IPS-15b (cell line): ENCODE data around the gene SLC39A9.
"Not testable (repeated sequence)": the region's sequence is repeated elsewhere in the genome, so short reads cannot be mapped to it uniquely, and the experiment has no call there.

ENCODE experiments used
- H3K27me3 ChIP-seq: one replicate; pipeline ENCODE4 v1.6.1; 2013; ENCODE audit warnings: low read length; ENCODE audit not compliant: control insufficient read depth, insufficient read depth
- H3K36me3 ChIP-seq: one replicate; pipeline ENCODE4 v1.6.1; 2013; ENCODE audit warnings: low read length; ENCODE audit not compliant: control insufficient read depth, insufficient read depth
- H3K4me1 ChIP-seq: one replicate; pipeline ENCODE4 v1.6.1; 2013; ENCODE audit warnings: mild to moderate bottlenecking, low read length; ENCODE audit not compliant: control insufficient read depth, insufficient read depth
- H3K4me3 ChIP-seq: one replicate; pipeline ENCODE4 v1.5.1; 2013; ENCODE audit warnings: low read depth, low read length
- H3K9ac ChIP-seq: one replicate; pipeline ENCODE4 v1.6.1; 2013; ENCODE audit warnings: low read depth, mild to moderate bottlenecking, low read length
- H3K9me3 ChIP-seq: one replicate; pipeline ENCODE4 v1.6.1; 2013; ENCODE audit warnings: mild to moderate bottlenecking, low read length; ENCODE audit not compliant: control insufficient read depth, insufficient read depth

The SLC39A9 gene

DNA sequence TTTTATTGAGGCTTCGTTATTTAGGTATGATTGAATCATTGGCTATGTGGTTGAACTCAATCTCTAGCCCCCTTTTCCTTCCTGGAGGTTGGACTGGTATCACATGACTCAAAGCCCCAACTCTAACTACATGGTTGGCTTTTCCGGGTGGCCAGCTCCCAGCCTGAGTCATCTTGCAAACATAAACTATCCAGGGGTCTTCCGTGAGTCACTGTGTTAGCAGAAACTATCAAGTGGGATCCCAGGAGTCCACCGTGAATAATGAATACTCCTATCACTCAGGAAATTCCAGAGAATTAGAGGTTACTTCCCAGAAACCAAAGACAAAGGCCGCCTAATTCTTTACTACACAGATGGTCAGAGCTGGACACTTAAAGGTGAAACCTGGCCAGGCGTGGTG lies 66.3 kb downstream of the SLC39A9 start:
- Histone ChIP-seq H3K36me3 (no peaks in the 10 kb centered on the region), H3K9ac (no peak overlapping the region), H3K27me3 (no peaks in the 10 kb centered on the region), H3K4me1 (no peaks in the 10 kb centered on the region), H3K4me3 (no peak overlapping the region), H3K9me3 (no peaks in the 10 kb centered on the region)

DNA sequence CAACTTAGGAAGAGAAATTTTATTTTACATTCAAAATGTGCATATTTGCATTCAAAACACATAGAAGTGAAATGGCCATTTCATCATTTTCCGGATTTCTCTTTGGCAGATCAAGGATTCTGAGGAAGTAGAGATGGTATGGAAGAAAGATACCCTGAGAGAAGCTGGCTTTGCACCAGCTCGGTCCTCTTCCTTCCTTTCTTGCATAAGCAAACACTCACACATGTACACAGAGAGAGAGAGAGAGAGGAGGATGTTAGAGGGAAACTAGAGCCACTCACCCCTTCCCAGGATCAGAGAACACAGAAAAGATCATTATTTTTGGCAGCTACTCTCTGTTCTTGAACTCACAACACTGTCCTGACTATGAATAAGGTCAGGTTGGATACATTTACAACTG lies 70.5 kb downstream of the SLC39A9 start:
- Histone ChIP-seq H3K27me3 (no peaks in the 10 kb centered on the region), H3K4me1 (no peaks in the 10 kb centered on the region), H3K4me3 (no peak overlapping the region)

DNA sequence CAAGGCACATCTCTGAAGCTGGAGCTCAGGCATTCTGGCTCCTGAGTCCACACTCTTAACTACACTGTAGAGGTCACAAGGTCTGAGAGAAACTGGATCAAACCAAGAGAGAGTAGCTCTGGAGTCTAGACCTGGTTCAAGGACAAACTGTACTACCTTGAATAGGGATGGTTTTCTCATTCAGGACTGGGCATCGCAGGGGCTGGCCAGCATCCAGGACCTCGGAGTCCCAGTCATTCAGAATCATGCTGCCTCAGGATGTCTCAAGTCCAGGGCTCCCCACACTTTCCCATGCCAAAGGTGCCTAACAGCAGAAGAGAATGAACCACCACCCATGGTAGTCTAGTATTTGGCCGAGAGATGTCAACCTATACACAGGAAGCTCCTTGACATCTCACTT lies 72.9 kb downstream of the SLC39A9 start:
- no peak overlapping the region for H3K9ac ChIP-seq
- H3K4me3 ChIP-seq, result no peak overlapping the region
- H3K4me1 ChIP-seq, result no peaks in the 10 kb centered on the region
- H3K27me3 ChIP-seq, result no peaks in the 10 kb centered on the region
- H3K36me3 ChIP-seq, result no peaks in the 10 kb centered on the region
- H3K9me3 ChIP-seq, result no peaks in the 10 kb centered on the region

More for the DNA sequence above, 70.5 kb downstream of the SLC39A9 start:
- Histone ChIP-seq H3K9ac (no peak overlapping the region), H3K9me3 (no peaks in the 10 kb centered on the region), H3K36me3 (no peaks in the 10 kb centered on the region)

DNA sequence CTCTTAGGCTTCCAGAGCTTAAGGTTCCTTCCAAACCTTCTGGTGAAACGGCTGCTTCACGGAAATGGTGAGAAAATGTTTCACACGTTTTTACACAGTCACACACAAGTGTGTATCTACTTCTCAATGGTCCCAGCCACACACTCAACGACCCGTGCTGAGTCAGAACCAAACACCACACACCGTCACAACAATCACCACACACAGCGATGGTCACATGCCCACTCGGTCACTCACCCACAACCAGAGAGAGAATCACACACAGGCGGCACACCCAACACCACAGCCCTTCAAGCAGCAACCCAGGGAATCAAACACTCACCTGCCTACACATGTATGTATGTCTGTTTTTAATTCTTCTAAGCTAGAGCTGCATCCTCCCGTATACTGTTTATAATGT lies 73.4 kb downstream of the SLC39A9 start:
- H3K9ac ChIP-seq, result no peak overlapping the region
- H3K27me3 ChIP-seq, result no peaks in the 10 kb centered on the region
- no peak overlapping the region for H3K4me3 ChIP-seq
- no peaks in the 10 kb centered on the region for H3K36me3 ChIP-seq
- H3K9me3 ChIP-seq, result no peaks in the 10 kb centered on the region
- H3K4me1 ChIP-seq, result no peaks in the 10 kb centered on the region

DNA sequence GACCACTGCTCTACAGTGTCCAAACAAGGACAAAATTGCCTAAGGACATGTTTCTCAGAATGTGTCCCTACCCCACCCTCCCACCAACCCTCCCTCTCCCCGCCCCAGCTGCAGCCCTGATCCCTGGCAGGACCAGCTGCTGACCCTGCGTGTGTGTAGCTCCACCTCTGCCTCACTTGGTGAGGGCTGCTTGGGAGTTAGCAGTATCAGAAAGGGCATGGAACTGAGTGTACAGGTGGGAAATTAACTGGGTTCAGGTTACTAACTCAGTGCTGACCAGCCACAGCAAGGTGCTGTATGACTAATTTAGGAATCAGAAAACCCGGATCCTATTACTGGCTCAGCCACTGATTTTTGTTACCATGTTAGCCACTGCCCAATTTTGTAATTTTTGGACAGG lies 74.8 kb downstream of the SLC39A9 start:
- no peaks in the 10 kb centered on the region for H3K4me1 ChIP-seq
- no peaks in the 10 kb centered on the region for H3K9me3 ChIP-seq
- no peaks in the 10 kb centered on the region for H3K27me3 ChIP-seq
- no peak overlapping the region for H3K4me3 ChIP-seq
- no peaks in the 10 kb centered on the region for H3K36me3 ChIP-seq
- H3K9ac ChIP-seq, result no peak overlapping the region

DNA sequence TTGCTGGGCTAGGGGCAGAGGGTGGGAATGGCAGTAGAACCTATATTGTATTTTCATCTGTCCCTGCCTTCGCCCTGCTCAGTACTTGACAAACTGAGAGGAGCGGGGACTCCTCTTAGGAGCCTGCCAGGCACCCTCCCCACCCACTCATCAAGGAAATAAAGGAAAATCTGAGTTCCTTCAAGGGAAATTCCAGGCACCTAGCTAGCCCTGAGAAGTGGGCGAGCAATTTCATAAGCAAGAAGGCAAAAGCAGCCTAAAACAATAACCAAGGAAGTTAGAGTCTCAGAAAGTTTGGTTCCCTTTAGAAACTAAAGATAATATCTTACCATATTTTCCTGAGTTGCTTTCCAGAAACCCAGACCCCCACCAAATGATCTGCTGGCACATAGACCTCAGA lies 75.5 kb downstream of the SLC39A9 start:
- H3K4me3 ChIP-seq, result no peak overlapping the region
- H3K27me3 ChIP-seq, result no peaks in the 10 kb centered on the region
- no peaks in the 10 kb centered on the region for H3K4me1 ChIP-seq
- H3K9me3 ChIP-seq, result no peaks in the 10 kb centered on the region
- H3K36me3 ChIP-seq, result no peaks in the 10 kb centered on the region
- H3K9ac ChIP-seq, result no peak overlapping the region

DNA sequence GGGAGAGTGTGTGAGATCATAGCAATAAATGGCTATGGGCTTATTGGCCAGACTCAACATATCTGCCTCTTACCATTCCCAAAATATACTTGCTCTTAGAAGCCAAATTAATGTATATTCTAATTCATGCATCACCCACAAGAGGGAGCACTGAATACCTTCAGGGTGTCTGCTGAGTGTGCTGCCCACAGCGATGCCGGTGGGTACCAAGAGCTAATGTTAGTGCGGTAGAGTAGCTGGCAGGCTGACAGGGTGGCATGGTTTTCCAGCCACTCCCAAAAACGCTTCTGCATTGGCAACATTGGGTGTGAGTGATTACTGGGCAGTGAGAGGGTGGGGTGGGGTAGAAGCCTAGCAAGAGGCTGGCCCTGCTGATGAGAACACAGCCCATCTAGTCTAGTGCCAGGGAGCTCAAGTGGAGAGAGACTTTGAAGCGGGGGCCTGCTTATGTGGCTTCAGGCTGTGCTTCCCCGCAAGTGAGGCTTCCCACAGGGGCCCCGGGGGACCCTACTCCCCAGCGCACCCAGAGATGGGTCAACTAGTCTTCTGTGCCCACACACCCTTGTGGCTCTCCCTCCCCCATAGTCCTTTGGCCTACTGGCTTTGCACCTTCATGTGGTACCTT lies 76.8 kb downstream of the SLC39A9 start:
- peaks cover 2% of the 10 kb centered on the region for H3K27me3 ChIP-seq
- H3K9ac ChIP-seq, result no peak overlapping the region
- H3K9me3 ChIP-seq, result no peaks in the 10 kb centered on the region
- no peaks in the 10 kb centered on the region for H3K4me1 ChIP-seq
- H3K36me3 ChIP-seq, result no peaks in the 10 kb centered on the region
- H3K4me3 ChIP-seq, result no peak overlapping the region

DNA sequence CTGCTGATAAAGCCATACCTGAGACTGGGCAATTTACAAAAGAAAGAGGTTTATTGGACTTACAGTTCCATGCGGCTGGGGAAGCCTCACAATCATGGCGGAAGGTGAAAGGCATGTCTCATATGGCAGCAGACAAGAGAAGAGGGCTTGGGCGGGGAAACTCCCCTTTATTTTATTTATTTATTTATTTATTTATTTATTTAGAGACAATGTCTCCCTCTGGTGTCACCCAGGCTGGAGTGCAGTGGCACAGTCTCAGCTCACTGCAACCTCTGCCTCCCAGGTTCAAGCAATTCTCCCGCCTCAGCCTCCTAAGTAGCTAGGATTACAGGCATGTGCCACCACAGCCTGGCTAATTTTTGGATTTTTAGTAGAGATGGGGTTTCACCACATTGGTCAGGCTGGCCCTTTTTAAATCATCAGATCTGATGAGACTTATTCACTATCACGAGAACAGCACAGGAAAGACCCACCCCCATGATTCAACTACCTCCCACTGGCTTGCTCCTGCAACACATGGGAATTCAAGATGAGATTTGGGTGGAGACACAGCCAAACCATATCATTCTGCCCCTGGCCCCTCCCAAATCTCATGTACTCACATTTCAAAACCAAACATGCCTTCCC lies 78.4 kb downstream of the SLC39A9 start:
- H3K4me3 ChIP-seq, H3K36me3 ChIP-seq, H3K4me1 ChIP-seq, H3K9ac ChIP-seq, H3K9me3 ChIP-seq: not testable (repeated sequence)
- peaks cover 10% of the 10 kb centered on the region for H3K27me3 ChIP-seq

DNA sequence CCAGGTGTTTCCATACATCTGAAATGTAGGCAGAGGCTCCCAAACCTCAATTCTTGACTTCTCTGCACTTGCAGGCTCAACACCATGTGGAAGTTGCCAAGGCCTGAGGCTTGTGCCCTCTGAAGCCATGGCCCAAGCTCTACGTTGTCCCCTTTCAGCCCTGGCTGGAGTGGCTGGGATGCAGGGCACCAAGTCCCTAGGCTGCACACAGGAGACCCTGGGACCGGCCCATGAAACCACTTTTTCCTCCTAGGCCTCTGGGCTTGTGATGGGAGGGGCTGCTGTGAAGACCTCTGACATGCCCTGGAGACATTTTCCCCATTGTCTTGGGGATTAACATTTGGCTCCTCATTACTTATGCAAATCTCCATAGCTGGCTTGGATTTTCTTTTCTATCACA lies 79.6 kb downstream of the SLC39A9 start:
- not testable (repeated sequence) for H3K4me3 ChIP-seq, H3K9me3 ChIP-seq, H3K4me1 ChIP-seq, H3K9ac ChIP-seq, H3K36me3 ChIP-seq
- peaks cover 22% of the 10 kb centered on the region for H3K27me3 ChIP-seq

DNA sequence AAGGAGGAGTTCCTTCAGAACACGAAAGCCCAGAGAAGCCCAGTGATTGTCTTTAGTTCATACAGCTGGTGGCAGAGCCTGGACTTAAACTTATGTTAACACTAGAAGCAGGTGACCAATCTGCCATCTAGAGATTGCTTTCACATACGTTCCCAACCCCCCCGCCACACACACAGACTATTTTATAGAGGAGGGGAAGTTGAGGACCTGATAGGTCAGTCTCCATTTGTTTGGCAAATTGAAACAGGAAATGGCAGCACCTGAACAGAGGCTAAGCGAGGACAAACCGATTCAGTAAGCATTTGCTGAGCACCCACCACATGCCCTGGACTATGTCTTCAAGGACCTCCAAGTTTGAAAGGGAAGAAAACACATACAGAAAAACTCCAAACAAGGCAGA lies 81.2 kb downstream of the SLC39A9 start:
- no peak overlapping the region for H3K9ac ChIP-seq
- H3K4me1 ChIP-seq, result no peaks in the 10 kb centered on the region
- H3K27me3 ChIP-seq, result peaks cover 34% of the 10 kb centered on the region

DNA sequence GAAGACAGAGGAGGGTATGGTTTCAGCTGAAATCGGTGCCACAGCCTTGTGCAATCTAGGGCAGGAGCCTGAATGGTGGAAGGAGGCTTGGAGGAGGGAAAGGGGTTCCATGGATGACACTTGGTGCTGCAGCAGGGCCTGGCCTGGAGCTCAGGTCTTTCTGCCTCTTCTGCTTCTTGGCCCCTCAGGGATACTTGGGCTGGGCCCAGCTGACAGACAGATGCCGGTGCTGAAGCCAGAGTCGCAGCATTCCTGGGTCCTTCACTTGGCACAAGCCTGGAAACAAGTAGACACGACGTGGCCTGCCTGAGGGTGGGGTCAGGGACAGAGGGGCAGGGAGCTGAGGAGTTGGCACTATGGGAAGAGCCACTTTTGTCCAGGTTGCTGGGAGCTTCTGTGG lies 81.6 kb downstream of the SLC39A9 start:
- Histone ChIP-seq H3K27me3 (peaks cover 38% of the 10 kb centered on the region), H3K4me3 (no peak overlapping the region), H3K9me3 (no peaks in the 10 kb centered on the region), H3K9ac (no peak overlapping the region), H3K36me3 (no peaks in the 10 kb centered on the region), H3K4me1 (no peaks in the 10 kb centered on the region)

More for the DNA sequence above, 81.2 kb downstream of the SLC39A9 start:
- Histone ChIP-seq H3K4me3 (no peak overlapping the region), H3K9me3 (no peaks in the 10 kb centered on the region), H3K36me3 (no peaks in the 10 kb centered on the region)

DNA sequence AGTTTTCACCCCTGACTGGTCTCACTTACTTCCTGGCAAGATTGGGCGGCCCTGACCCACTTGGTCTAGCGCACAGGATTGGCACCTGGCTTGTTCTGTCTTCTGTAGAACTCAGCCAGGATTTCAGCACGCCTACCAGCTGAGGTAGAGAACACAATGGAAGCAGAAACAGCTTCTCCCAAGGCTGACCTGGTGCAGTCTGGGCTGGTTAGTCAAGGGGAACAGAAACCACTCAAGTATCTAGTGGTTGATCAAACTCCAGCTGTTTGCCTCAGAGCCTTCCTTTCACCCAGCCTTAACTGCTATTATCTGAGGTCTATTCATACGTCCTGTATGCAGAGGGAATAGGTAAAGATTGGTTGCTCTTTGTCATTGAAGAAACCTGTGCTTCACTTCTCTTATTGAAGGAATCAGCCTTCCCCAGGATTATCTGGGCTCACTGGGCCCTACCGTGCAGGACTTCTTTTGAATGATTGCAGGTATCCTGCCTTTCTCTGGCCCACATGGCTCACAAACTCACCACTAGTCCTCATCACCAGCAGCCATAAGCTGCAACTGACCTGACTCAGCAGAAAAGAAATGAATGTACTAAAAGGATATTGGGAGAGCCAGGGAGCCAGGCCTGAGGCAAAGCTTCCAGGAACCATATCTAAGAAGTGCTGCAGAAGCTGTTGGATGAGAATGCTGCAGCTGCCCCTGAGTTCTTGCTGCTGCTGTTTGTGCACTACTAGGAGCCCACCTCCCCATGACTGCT lies 83.5 kb downstream of the SLC39A9 start:
- Histone ChIP-seq H3K4me3 (no peak overlapping the region), H3K9ac (no peak overlapping the region), H3K36me3 (no peaks in the 10 kb centered on the region), H3K4me1 (no peaks in the 10 kb centered on the region), H3K9me3 (no peaks in the 10 kb centered on the region), H3K27me3 (peaks cover 56% of the 10 kb centered on the region)
